Stimulated activated CD8-positive, alpha-beta memory T cell treated with anti-CD3 and anti-CD28 coated beads, Interleukin-7, amount 100 ng/mL, for 48 hours (primary cell): ENCODE data around the gene YWHAB.

Experiments
- DNase-seq, 2 donors: peaks; one replicate each; pipeline ENCODE4 v3.0.0-alpha.2; 2020; ENCODE audit warnings: low read depth in 1 of 2; ENCODE audit errors: extremely low read depth in 1 of 2

YWHAB gene

GRCh38 chr20:44948513-44948912 is 63.0 kb downstream of the YWHAB start:
- DNase-seq = no peak

GRCh38 chr20:44950368-44950767 is 64.9 kb downstream of the YWHAB start:
- DNase-seq = no peak

GRCh38 chr20:44952731-44953130 is 67.2 kb downstream of the YWHAB start:
- DNase-seq = no peak

GRCh38 chr20:44954211-44954610 is 68.7 kb downstream of the YWHAB start:
- DNase-seq = no peak

- DNase-seq = no peak
Observed at GRCh38 chr20:44955270-44955669, 69.8 kb downstream of the YWHAB start.

GRCh38 chr20:44956410-44956809 is 70.9 kb downstream of the YWHAB start:
- no peak for DNase-seq
